ENCODE measurements around the gene AKAP13.

Gene AKAP13

GRCh38 chr15:85607141-85607806, 226.9 kb downstream of the AKAP13 start:
- CTCF ChIA-PET = no interaction called here
- no peak for TF ChIP-seq CTBP1 (IDR thresholded peaks at IDR 0.05; ENCODE audit: borderline replicate concordance)
- no peak for TF ChIP-seq NFRKB (IDR thresholded peaks at IDR 0.05)
- TF ChIP-seq FOXM1 (IDR thresholded peaks at IDR 0.05; ENCODE audit: borderline replicate concordance) = no peak
- TF ChIP-seq SP1 (IDR thresholded peaks at IDR 0.05) = no peak
- TF ChIP-seq L3MBTL2 (conservative IDR thresholded peaks at IDR 0.05) = no peak
- no peak for TF ChIP-seq LEF1 (IDR thresholded peaks at IDR 0.05; ENCODE audit: borderline replicate concordance)
- no peak for TF ChIP-seq SUZ12 (IDR thresholded peaks at IDR 0.05)
- no peak for TF ChIP-seq ELF4 (IDR thresholded peaks at IDR 0.05)
- no peak for TF ChIP-seq PKNOX1 (IDR thresholded peaks at IDR 0.05)
- TF ChIP-seq ZNF384 (IDR thresholded peaks at IDR 0.05) = no peak
- no peak for TF ChIP-seq BHLHE40 (IDR thresholded peaks at IDR 0.05; ENCODE audit: borderline replicate concordance)
- TF ChIP-seq FOXA1 (IDR thresholded peaks at IDR 0.05) = no peak
- TF ChIP-seq FOXK2 (IDR thresholded peaks at IDR 0.05) = no peak
- TF ChIP-seq ARNT (IDR thresholded peaks at IDR 0.05) = no peak
- no peak for TF ChIP-seq TARDBP (IDR thresholded peaks at IDR 0.05)
- no peak for TF ChIP-seq HDGF (IDR thresholded peaks at IDR 0.05; ENCODE audit: borderline replicate concordance)
- DNase-seq (ENCODE audit: extremely low spot score) = no peak
- POLR2A ChIA-PET = no interaction called here

GRCh38 chr15:85607842-85608241, 227.4 kb downstream of the AKAP13 start:
- TF ChIP-seq BHLHE40 (IDR thresholded peaks at IDR 0.05; ENCODE audit: borderline replicate concordance) (no peak), TARDBP (IDR thresholded peaks at IDR 0.05) (no peak), SUZ12 (IDR thresholded peaks at IDR 0.05) (no peak)
- no peak for DNase-seq (ENCODE audit: extremely low spot score)
- ChIA-PET POLR2A (no interaction called here), CTCF (no interaction called here)

GRCh38 chr15:85609492-85609891, 229.1 kb downstream of the AKAP13 start:
- TF ChIP-seq HDGF (IDR thresholded peaks at IDR 0.05; ENCODE audit: borderline replicate concordance) (no peak), FOXK2 (IDR thresholded peaks at IDR 0.05) (no peak), ELF4 (IDR thresholded peaks at IDR 0.05) (no peak), LEF1 (IDR thresholded peaks at IDR 0.05; ENCODE audit: borderline replicate concordance) (no peak), ZNF384 (IDR thresholded peaks at IDR 0.05) (no peak), L3MBTL2 (conservative IDR thresholded peaks at IDR 0.05) (no peak), SP1 (IDR thresholded peaks at IDR 0.05) (no peak), PKNOX1 (IDR thresholded peaks at IDR 0.05) (no peak), SUZ12 (IDR thresholded peaks at IDR 0.05) (no peak), FOXM1 (IDR thresholded peaks at IDR 0.05; ENCODE audit: borderline replicate concordance) (no peak)
- ChIA-PET CTCF (no interaction called here), POLR2A (no interaction called here)
- no peak for DNase-seq (ENCODE audit: extremely low spot score)

- no peak for TF ChIP-seq NFRKB (IDR thresholded peaks at IDR 0.05)
- TF ChIP-seq CTBP1 (IDR thresholded peaks at IDR 0.05; ENCODE audit: borderline replicate concordance) = no peak
- TF ChIP-seq TARDBP (IDR thresholded peaks at IDR 0.05) = no peak
- TF ChIP-seq ZNF384 (IDR thresholded peaks at IDR 0.05) = no peak
- TF ChIP-seq BHLHE40 (IDR thresholded peaks at IDR 0.05; ENCODE audit: borderline replicate concordance) = no peak
- TF ChIP-seq HDGF (IDR thresholded peaks at IDR 0.05; ENCODE audit: borderline replicate concordance) = no peak
- no peak for TF ChIP-seq FOXA1 (IDR thresholded peaks at IDR 0.05)
- TF ChIP-seq LEF1 (IDR thresholded peaks at IDR 0.05; ENCODE audit: borderline replicate concordance) = no peak
- no peak for TF ChIP-seq FOXM1 (IDR thresholded peaks at IDR 0.05; ENCODE audit: borderline replicate concordance)
- no peak for TF ChIP-seq L3MBTL2 (conservative IDR thresholded peaks at IDR 0.05)
Observed at GRCh38 chr15:85611361-85611760, 231.0 kb downstream of the AKAP13 start.

GRCh38 chr15:85614059-85614458, 233.7 kb downstream of the AKAP13 start:
- TF ChIP-seq PKNOX1 (IDR thresholded peaks at IDR 0.05) = no peak
- no peak for TF ChIP-seq ZNF384 (IDR thresholded peaks at IDR 0.05)
- TF ChIP-seq LEF1 (IDR thresholded peaks at IDR 0.05; ENCODE audit: borderline replicate concordance) = no peak
- TF ChIP-seq FOXK2 (IDR thresholded peaks at IDR 0.05) = no peak
- no peak for TF ChIP-seq BHLHE40 (IDR thresholded peaks at IDR 0.05; ENCODE audit: borderline replicate concordance)
- no peak for TF ChIP-seq CTBP1 (IDR thresholded peaks at IDR 0.05; ENCODE audit: borderline replicate concordance)
- TF ChIP-seq TARDBP (IDR thresholded peaks at IDR 0.05) = no peak
- TF ChIP-seq ARNT (IDR thresholded peaks at IDR 0.05) = no peak
- TF ChIP-seq HDGF (IDR thresholded peaks at IDR 0.05; ENCODE audit: borderline replicate concordance) = no peak
- no peak for TF ChIP-seq FOXM1 (IDR thresholded peaks at IDR 0.05; ENCODE audit: borderline replicate concordance)
- no peak for TF ChIP-seq SP1 (IDR thresholded peaks at IDR 0.05)
- TF ChIP-seq SUZ12 (IDR thresholded peaks at IDR 0.05) = no peak
- no peak for TF ChIP-seq ELF4 (IDR thresholded peaks at IDR 0.05)
- no peak for TF ChIP-seq FOXA1 (IDR thresholded peaks at IDR 0.05)
- TF ChIP-seq L3MBTL2 (conservative IDR thresholded peaks at IDR 0.05) = no peak
- POLR2A ChIA-PET = no interaction called here
- CTCF ChIA-PET = no interaction called here
- DNase-seq (ENCODE audit: extremely low spot score) = no peak

More at GRCh38 chr15:85611361-85611760, 231.0 kb downstream of the AKAP13 start:
- no peak for DNase-seq (ENCODE audit: extremely low spot score)
- ChIA-PET CTCF (no interaction called here), POLR2A (no interaction called here)

- TF ChIP-seq CTBP1 (IDR thresholded peaks at IDR 0.05; ENCODE audit: borderline replicate concordance) (no peak), HDGF (IDR thresholded peaks at IDR 0.05; ENCODE audit: borderline replicate concordance) (no peak), ARNT (IDR thresholded peaks at IDR 0.05) (no peak), BHLHE40 (IDR thresholded peaks at IDR 0.05; ENCODE audit: borderline replicate concordance) (no peak), TARDBP (IDR thresholded peaks at IDR 0.05) (no peak), FOXM1 (IDR thresholded peaks at IDR 0.05; ENCODE audit: borderline replicate concordance) (no peak), ZNF384 (IDR thresholded peaks at IDR 0.05) (no peak), FOXA1 (IDR thresholded peaks at IDR 0.05) (no peak), FOXK2 (IDR thresholded peaks at IDR 0.05) (no peak), PKNOX1 (IDR thresholded peaks at IDR 0.05) (no peak), SP1 (IDR thresholded peaks at IDR 0.05) (no peak), LEF1 (IDR thresholded peaks at IDR 0.05; ENCODE audit: borderline replicate concordance) (no peak), NFRKB (IDR thresholded peaks at IDR 0.05) (no peak), L3MBTL2 (conservative IDR thresholded peaks at IDR 0.05) (no peak), SUZ12 (IDR thresholded peaks at IDR 0.05) (no peak)
- DNase-seq (ENCODE audit: extremely low spot score) = peak; percentile 49
- ChIA-PET CTCF (interaction anchor here (0.6 to 0.9 kb wide), 3 partner anchors 14 to 210 kb away, joined by 3 to 4 read pairs (median 3); no protein-coding TSS in a partner anchor), POLR2A (no interaction called here)
Observed at GRCh38 chr15:85615930-85616329, 235.5 kb downstream of the AKAP13 start.

All from HEK293T (cell line).